Nucleus accumbens (tissue), 56 donors: ENCODE results near the gene GOLGA6C.
"Not testable (repeated sequence)": the region's sequence is repeated elsewhere in the genome, so short reads cannot be mapped to it uniquely, and the experiment has no call there.

Experiments
- DNase-seq, 56 donors: peaks; one replicate each; lab custom pipeline; 2025; lab: John Stamatoyannopoulos, UW

Gene GOLGA6C, protein sequence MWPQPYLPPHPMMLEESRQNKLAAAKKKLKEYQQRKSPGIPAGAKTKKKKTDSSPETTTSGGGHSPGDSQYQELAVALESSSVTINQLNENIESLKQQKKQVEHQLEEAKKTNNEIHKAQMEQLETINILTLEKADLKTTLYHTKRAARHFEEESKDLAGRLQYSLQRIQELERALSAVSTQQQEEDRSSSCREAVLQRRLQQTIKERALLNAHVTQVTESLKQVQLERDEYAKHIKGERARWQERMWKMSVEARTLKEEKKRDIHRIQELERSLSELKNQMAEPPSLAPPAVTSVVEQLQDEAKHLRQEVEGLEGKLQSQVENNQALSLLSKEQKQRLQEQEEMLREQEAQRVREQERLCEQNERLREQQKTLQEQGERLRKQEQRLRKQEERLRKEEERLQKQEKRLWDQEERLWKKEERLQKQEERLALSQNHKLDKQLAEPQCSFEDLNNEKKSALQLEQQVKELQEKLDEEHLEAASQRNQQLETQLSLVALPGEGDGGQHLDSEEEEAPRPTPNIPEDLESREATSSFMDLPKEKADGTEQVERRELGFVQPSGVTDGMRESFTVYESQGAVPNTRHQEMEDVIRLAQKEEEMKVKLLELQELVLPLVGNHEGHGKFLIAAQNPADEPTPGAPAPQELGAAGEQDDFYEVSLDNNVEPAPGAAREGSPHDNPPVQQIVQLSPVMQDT

DNA sequence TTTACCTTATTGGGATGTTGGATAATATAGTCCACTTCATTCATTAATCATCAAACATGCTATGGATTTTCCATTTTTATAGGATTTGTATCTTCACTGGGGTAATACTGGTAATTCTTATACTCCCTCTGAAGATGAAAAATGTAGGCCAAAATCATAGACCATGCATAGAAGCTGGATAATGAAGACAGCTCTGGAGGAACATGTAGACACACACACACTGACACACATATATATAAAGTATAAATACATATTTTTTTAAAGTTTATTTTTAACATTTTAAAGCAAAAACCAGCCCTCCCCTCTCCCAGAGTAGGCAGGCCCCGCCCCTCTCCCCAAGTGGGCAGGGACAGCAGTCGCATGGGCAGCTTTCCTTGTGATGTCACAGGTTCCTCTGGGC is at the start of gene GOLGA6C:
TSS of gene GOLGA6C (plus strand) at position 301 of the 400 bp plus-strand sequence. CDS start 265 bp downstream, outside the sequence.
- not testable (repeated sequence) for DNase-seq

DNA sequence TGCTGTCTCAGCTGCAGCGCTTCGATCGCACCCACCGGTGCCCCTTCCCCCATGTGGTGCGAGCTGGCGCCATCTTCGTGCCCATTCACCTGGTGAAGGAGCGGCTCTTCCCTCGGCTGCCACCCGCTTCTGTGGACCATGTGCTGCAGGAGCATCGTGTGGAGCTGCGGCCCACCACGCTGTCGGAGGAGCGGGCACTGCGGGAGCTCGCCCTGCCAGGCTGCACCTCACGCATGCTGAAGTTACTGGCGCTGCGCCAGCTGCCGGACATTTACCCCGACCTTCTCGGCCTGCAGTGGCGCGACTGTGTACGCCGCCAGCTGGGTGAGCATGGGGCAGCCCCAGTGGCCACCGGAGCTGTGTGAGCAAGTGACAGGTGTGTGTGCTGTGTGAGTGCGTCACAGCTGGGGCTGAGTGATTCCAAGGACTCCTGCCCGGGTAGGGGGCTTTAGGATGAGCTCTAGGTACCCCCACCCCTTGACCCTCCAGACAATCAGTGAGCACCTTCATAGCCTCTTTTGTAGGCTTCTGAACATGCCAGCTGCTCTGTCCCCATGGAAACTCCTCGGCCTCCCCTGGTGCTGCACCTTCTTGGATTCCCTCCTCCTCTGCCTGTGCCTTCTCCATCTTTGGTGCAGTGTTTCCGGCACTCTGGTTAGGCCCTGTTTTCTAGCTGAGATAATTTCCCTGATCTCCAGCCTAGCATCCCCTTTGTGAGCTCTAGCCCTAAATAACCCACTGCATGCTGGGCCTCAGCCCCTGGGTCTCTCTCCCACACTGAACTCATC is 49.4 kb upstream of the GOLGA6C start:
- DNase-seq: peak in 23 of 56 donors; percentile 3 to 57 (median 22)

- DNase-seq: peak in 1 of 56 donors; percentile 39
These were observed 48.9 kb upstream of the GOLGA6C start for GRCh38 chr15:75209289-75209676.

GRCh38 chr15:75210811-75211230 is 47.3 kb upstream of the GOLGA6C start:
- no peak for DNase-seq

DNA sequence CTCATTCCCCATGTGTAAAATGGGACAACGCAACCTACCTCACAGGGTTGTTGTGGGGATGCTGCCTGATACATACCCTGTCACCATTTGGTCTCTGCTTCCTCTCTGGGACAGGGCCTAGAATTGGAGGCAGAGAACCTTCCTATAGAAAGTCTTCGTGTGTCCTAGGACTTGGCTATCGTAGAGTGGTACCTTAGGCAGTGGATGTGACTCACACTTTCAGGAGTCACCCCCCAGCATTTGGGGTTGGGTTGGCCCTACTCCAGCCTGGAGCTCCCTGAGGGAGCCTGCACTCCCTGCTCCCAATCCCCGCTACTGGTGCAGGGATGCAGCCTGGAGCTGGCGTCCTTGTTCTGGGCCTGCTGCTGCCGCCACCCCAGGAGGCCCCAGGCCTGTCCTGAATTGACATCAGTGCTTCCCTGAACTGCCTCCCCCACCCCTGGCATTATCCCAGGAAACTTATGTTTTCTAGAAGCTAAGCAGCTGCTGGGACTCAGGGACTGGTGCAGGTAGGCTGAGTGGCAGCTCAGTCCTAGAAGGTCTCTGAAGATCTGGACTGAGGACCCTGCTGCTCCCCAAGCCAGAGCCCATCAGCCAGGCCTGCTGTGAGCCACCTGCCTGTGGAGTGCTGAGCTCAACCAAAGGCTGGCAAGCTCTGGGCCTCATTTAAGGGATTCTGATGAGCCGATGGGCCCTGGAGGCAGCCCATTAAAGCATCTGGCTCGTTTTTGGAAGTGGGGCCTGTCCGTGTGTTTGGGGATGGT is 46.5 kb upstream of the GOLGA6C start:
- DNase-seq: no peak

GRCh38 chr15:75212200-75212858 is 45.8 kb upstream of the GOLGA6C start:
- DNase-seq: no peak

DNA sequence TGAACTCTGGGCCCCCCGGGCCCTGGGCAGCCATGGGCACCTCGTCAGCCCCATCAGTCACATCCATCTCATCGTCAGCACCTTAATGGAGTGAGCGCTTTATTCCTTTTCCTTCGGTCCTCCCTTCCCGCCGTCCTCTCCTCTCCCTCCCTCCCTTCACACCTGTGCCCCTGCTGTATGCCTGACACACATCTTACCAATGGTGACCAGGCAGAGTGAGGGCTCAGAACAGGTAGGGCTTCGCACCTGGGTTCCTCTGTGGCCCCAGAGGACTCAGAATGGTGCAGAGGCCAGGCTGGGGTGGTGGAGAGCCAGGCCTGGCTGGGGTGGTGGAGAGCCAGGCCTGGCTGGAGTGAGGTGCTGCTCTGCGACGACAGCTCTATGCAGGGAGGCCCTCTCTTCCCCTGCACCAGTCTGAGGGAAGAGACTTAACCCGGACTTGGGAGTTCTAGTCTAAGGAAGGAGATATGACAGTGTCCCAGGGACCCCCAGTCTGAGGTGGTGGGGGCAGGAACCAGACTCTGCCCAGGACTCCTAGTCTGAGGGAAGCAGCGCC is 44.8 kb upstream of the GOLGA6C start:
- no peak for DNase-seq

DNA sequence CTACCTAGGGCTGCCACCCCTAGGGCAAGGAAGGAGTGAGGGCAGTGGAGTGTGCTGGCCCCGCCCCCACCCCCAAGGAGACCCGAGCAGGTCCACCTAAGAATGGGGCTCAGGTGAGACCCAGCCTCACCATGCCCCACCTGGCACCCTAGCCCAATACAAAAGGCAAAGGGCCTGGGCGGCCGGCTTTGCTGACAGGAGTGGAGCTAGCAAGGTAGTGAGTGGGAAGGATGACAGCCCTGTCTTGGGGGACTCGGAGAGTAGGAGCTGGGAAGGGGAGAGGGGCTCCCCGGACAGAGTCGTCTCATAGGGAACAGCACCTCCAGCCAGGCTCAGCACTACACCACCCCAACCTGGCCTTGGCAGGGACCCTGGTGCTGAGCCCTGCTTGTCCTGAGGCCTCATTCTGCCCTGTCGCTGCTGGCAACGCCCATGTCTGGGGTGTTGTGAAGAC is 44.3 kb upstream of the GOLGA6C start:
- no peak for DNase-seq

- no peak for DNase-seq
These were observed 43.6 kb upstream of the GOLGA6C start for GRCh38 chr15:75214293-75215096.

- DNase-seq: no peak
These were observed 42.8 kb upstream of the GOLGA6C start for GRCh38 chr15:75215107-75216004.

GRCh38 chr15:75217012-75217411 is 41.1 kb upstream of the GOLGA6C start:
- no peak for DNase-seq

DNA sequence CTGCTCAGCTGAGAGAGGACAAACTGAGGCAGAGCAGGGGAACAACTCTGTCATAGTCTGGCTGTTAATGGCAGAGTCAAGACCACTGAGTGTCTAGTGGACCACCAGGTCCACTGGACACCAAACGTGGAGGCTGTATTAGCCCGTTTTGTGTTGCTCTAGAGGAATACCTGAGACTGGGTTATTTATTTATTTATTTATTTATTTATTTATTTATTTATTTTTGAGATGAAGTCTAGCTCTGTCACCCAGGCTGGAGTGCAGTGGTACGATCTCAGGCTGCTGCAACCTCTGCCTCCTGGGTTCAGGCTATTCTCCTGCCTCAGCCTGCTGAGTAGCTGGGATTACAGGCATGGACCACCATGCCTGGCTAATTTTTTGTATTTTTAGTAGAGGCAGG is 40.6 kb upstream of the GOLGA6C start:
- not testable (repeated sequence) for DNase-seq

- not testable (repeated sequence) for DNase-seq
These were observed 38.6 kb upstream of the GOLGA6C start for GRCh38 chr15:75219507-75219929.

DNA sequence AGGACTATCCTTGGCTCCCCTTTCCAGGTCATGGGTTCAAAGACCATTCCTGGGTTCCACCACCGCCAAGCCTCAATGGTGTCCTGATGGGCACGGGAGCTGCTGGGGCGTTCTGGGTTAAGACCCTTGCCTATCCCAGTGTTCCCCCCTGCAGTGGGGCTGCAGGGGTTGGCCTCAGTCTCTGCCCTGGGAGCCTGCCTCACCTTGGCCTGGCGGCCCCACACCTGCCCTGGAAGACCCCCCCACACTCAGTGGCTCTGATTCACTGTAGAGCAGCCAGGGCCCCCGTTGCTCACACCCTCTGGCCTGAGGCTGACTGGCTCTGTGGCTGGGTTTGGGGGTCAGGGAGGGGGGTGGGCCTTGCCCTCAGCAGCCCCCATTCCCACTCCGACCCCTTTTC is 34.4 kb upstream of the GOLGA6C start:
- no peak for DNase-seq

DNA sequence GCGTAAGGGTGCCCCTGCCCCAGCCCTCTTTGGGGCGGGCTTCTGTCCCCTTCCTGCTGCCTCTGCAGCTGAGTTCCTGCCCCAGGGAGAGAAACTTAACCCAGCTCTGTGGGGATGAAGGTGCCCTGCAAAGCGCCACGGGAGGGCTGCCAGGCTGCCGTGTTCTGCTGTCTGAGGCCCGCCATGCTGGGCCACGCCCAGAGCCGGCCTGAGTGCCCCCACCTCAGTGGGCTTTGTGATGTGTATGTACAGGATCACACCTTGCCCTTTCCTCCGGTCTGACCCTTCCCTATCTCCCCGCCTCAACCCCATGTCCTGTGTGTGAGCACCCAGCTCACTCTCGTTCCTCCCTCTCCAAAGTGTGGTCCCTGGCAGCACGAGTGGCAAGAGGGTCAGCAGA is 33.9 kb upstream of the GOLGA6C start:
- no peak for DNase-seq

GRCh38 chr15:75225102-75225836 is 32.9 kb upstream of the GOLGA6C start:
- not testable (repeated sequence) for DNase-seq
